ENCODE measurements around the gene TAF1B. TPM values are rescaled to one million over a fixed set of nuclear protein-coding genes. Genes with fewer than 3 reads are reported as not detected.

TAF1B gene
- total RNA-seq, 1 experiment from 2014 or later, result 44.9 TPM

DNA sequence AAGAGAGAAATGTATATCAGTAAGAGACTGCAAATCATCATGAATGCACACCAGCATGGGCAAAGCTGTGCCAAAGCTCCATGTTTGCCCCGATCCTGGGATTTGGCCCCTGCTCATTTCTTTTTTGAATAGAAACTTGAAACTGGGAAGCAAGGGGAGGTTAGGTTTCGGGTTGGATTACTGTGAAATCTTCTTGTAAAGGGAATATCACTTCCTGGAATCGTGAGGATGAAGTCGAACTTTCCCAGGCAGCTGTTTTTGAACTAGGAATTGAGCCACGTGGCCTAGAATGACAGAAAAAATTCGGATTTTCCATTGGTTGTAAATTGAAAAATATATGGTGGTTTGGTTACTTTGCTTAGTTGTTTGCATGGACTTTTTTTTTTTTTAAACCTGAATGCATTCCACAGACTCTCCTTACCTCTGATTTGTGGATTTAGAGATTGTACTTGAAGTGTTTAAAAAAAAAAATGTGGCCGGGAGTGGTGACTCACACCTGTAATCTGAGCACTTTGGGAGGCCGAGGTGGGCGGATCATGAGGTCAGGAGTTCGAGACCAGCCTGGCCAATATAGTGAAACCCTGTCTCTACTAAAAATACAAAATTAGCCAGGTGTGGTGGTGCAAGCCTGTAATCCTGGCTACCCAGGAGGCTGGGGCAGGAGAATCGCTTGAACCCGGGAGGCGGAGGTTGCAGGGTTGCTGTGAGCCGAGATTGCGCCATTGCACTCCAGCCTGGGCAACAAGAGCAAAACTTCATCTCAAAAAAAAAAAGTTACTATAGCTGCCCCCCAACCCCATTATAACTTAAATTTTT lies 140.3 kb downstream of the TAF1B start:
- DNase-seq (ENCODE audit: low read depth), result peak; percentile 16
- in situ Hi-C loops (cut with HindIII; ENCODE audit: low pct_unique_long_range_greater_than_20kb, low sequenced_read_pairs), result no loop called here

Other genes starting within 250 kb of the TAF1B start
- 496 and 587 TPM in 2 replicates for gene YWHAQ, start 212.5 kb upstream of the TAF1B start, total RNA-seq (2014; rRNA removed; shearing (Covaris generic); ENCODE audit: low replicate concordance)
- gene GRHL1, start 108.2 kb downstream of the TAF1B start, total RNA-seq (2014; rRNA removed; shearing (Covaris generic); ENCODE audit: low replicate concordance), result 0.43 and 9.1 TPM in 2 replicates
- 11.7 and 13.1 TPM in 2 replicates for gene KLF11, start 200.1 kb downstream of the TAF1B start, total RNA-seq (2014; rRNA removed; shearing (Covaris generic); ENCODE audit: low replicate concordance)
- gene CYS1, start 236.9 kb downstream of the TAF1B start, total RNA-seq (2014; rRNA removed; shearing (Covaris generic); ENCODE audit: low replicate concordance), result 3.2 and 5.7 TPM in 2 replicates

Measured in Caki2 (cell line).